Measurements from ENCODE around the gene LNX2.

LNX2 gene

GRCh38 chr13:27583645-27584044 is 36.7 kb downstream of the LNX2 start:
- H3K36me3 ChIP-seq (ENCODE audit: insufficient read depth, low read length), result no peaks in the 10 kb centered on the region; the same call in 1 of the 2 replicates
- no peaks in the 10 kb centered on the region for H3K9me3 ChIP-seq (ENCODE audit: control insufficient read depth, insufficient read depth, low read length)
- H3K9ac ChIP-seq (ENCODE audit: low read depth, low read length), result no peak overlapping the region
- 0 out of 2 replicates have a peak, but pooled peaks cover 2% of the 10 kb centered on the region for H3K4me1 ChIP-seq (ENCODE audit: insufficient read depth, low read length)

GRCh38 chr13:27578121-27579030 is 42.0 kb downstream of the LNX2 start:
- 0 out of 2 replicates have a peak, but pooled peaks cover 4% of the 10 kb centered on the region for H3K4me1 ChIP-seq (ENCODE audit: insufficient read depth, low read length)
- H3K9ac ChIP-seq (ENCODE audit: low read depth, low read length), result no peak overlapping the region
- H3K36me3 ChIP-seq (ENCODE audit: insufficient read depth, low read length), result no peaks in the 10 kb centered on the region; the same call in 1 of the 2 replicates
- peaks cover 3% of the 10 kb centered on the region; the same call in 1 of the 2 replicates for H3K9me3 ChIP-seq (ENCODE audit: control insufficient read depth, insufficient read depth, low read length)

GRCh38 chr13:27574661-27575060 is 45.7 kb downstream of the LNX2 start:
- Histone ChIP-seq H3K9me3 (ENCODE audit: control insufficient read depth, insufficient read depth, low read length) (peaks cover 3% of the 10 kb centered on the region; the same call in 1 of the 2 replicates), H3K4me1 (ENCODE audit: insufficient read depth, low read length) (0 out of 2 replicates have a peak, but pooled peaks cover 4% of the 10 kb centered on the region), H3K9ac (ENCODE audit: low read depth, low read length) (no peak overlapping the region), H3K36me3 (ENCODE audit: insufficient read depth, low read length) (no peaks in the 10 kb centered on the region)

- peaks cover 3% of the 10 kb centered on the region; the same call in 1 of the 2 replicates for H3K9me3 ChIP-seq (ENCODE audit: control insufficient read depth, insufficient read depth, low read length)
- no peaks in the 10 kb centered on the region for H3K4me1 ChIP-seq (ENCODE audit: insufficient read depth, low read length)
- no peak overlapping the region for H3K9ac ChIP-seq (ENCODE audit: low read depth, low read length)
- H3K36me3 ChIP-seq (ENCODE audit: insufficient read depth, low read length), result no peaks in the 10 kb centered on the region
Measured at GRCh38 chr13:27573265-27573664, 47.1 kb downstream of the LNX2 start.

- no peak overlapping the region for H3K9ac ChIP-seq (ENCODE audit: low read depth, low read length)
- peaks cover 3% of the 10 kb centered on the region; the same call in 1 of the 2 replicates for H3K9me3 ChIP-seq (ENCODE audit: control insufficient read depth, insufficient read depth, low read length)
- H3K36me3 ChIP-seq (ENCODE audit: insufficient read depth, low read length), result no peaks in the 10 kb centered on the region; the same call in 1 of the 2 replicates
- H3K4me1 ChIP-seq (ENCODE audit: insufficient read depth, low read length), result no peaks in the 10 kb centered on the region
Measured at GRCh38 chr13:27572234-27572901, 48.0 kb downstream of the LNX2 start.

- peaks cover 3% of the 10 kb centered on the region; the same call in 1 of the 2 replicates for H3K9me3 ChIP-seq (ENCODE audit: control insufficient read depth, insufficient read depth, low read length)
- H3K36me3 ChIP-seq (ENCODE audit: insufficient read depth, low read length), result no peaks in the 10 kb centered on the region; the same call in 1 of the 2 replicates
- H3K9ac ChIP-seq (ENCODE audit: low read depth, low read length), result no peak overlapping the region
- no peaks in the 10 kb centered on the region for H3K4me1 ChIP-seq (ENCODE audit: insufficient read depth, low read length)
Measured at GRCh38 chr13:27570906-27571305, 49.4 kb downstream of the LNX2 start.

GRCh38 chr13:27569405-27569804 is 50.9 kb downstream of the LNX2 start:
- Histone ChIP-seq H3K4me1 (ENCODE audit: insufficient read depth, low read length) (no peaks in the 10 kb centered on the region), H3K9me3 (ENCODE audit: control insufficient read depth, insufficient read depth, low read length) (no peaks in the 10 kb centered on the region), H3K9ac (ENCODE audit: low read depth, low read length) (no peak overlapping the region), H3K36me3 (ENCODE audit: insufficient read depth, low read length) (peaks cover 3% of the 10 kb centered on the region)

- Histone ChIP-seq H3K4me1 (ENCODE audit: insufficient read depth, low read length) (no peaks in the 10 kb centered on the region), H3K36me3 (ENCODE audit: insufficient read depth, low read length) (peaks cover 3% of the 10 kb centered on the region), H3K9me3 (ENCODE audit: control insufficient read depth, insufficient read depth, low read length) (no peaks in the 10 kb centered on the region)
Measured at GRCh38 chr13:27565818-27566217, 54.5 kb downstream of the LNX2 start.

GRCh38 chr13:27562457-27562856 is 57.9 kb downstream of the LNX2 start:
- Histone ChIP-seq H3K4me1 (ENCODE audit: insufficient read depth, low read length) (no peaks in the 10 kb centered on the region), H3K36me3 (ENCODE audit: insufficient read depth, low read length) (peaks cover 6% of the 10 kb centered on the region), H3K9me3 (ENCODE audit: control insufficient read depth, insufficient read depth, low read length) (no peaks in the 10 kb centered on the region), H3K9ac (ENCODE audit: low read depth, low read length) (no peak overlapping the region)

More at GRCh38 chr13:27565818-27566217, 54.5 kb downstream of the LNX2 start:
- no peak overlapping the region for H3K9ac ChIP-seq (ENCODE audit: low read depth, low read length)

GRCh38 chr13:27559719-27560118 is 60.6 kb downstream of the LNX2 start:
- peaks cover 3% of the 10 kb centered on the region; the same call in 1 of the 2 replicates for H3K36me3 ChIP-seq (ENCODE audit: insufficient read depth, low read length)
- H3K9me3 ChIP-seq (ENCODE audit: control insufficient read depth, insufficient read depth, low read length), result no peaks in the 10 kb centered on the region
- H3K9ac ChIP-seq (ENCODE audit: low read depth, low read length), result no peak overlapping the region
- H3K4me1 ChIP-seq (ENCODE audit: insufficient read depth, low read length), result no peaks in the 10 kb centered on the region

GRCh38 chr13:27556109-27556508 is 64.2 kb downstream of the LNX2 start:
- H3K9ac ChIP-seq (ENCODE audit: low read depth, low read length), result no peak overlapping the region
- no peaks in the 10 kb centered on the region for H3K4me1 ChIP-seq (ENCODE audit: insufficient read depth, low read length)
- no peaks in the 10 kb centered on the region for H3K9me3 ChIP-seq (ENCODE audit: control insufficient read depth, insufficient read depth, low read length)
- H3K36me3 ChIP-seq (ENCODE audit: insufficient read depth, low read length), result peaks cover 3% of the 10 kb centered on the region; the same call in 1 of the 2 replicates

GRCh38 chr13:27551562-27551961 is 68.8 kb downstream of the LNX2 start:
- no peak overlapping the region for H3K9ac ChIP-seq (ENCODE audit: low read depth, low read length)
- H3K4me1 ChIP-seq (ENCODE audit: insufficient read depth, low read length), result no peaks in the 10 kb centered on the region
- H3K9me3 ChIP-seq (ENCODE audit: control insufficient read depth, insufficient read depth, low read length), result no peaks in the 10 kb centered on the region
- peaks cover 3% of the 10 kb centered on the region; the same call in 1 of the 2 replicates for H3K36me3 ChIP-seq (ENCODE audit: insufficient read depth, low read length)

- H3K36me3 ChIP-seq (ENCODE audit: insufficient read depth, low read length), result peaks cover 3% of the 10 kb centered on the region; the same call in 1 of the 2 replicates
- no peaks in the 10 kb centered on the region for H3K4me1 ChIP-seq (ENCODE audit: insufficient read depth, low read length)
- H3K9me3 ChIP-seq (ENCODE audit: control insufficient read depth, insufficient read depth, low read length), result no peaks in the 10 kb centered on the region
- no peak overlapping the region for H3K9ac ChIP-seq (ENCODE audit: low read depth, low read length)
Measured at GRCh38 chr13:27549406-27549981, 70.8 kb downstream of the LNX2 start.

- Histone ChIP-seq H3K36me3 (ENCODE audit: insufficient read depth, low read length) (no peaks in the 10 kb centered on the region), H3K9me3 (ENCODE audit: control insufficient read depth, insufficient read depth, low read length) (no peaks in the 10 kb centered on the region), H3K4me1 (ENCODE audit: insufficient read depth, low read length) (no peaks in the 10 kb centered on the region), H3K9ac (ENCODE audit: low read depth, low read length) (no peak overlapping the region)
Measured at GRCh38 chr13:27542220-27542619, 78.1 kb downstream of the LNX2 start.
